ENCODE results near the gene RIN2.

GRCh38 chr20:19794941-19795340, 36.9 kb downstream of the RIN2 start:
- TF ChIP-seq CTCF (IDR thresholded peaks at IDR 0.05; ENCODE audit: low read depth, low read length, missing input control) (no peak), RAD21 (IDR thresholded peaks at IDR 0.05) (peak; percentile 18 to 63), EGR1 (IDR thresholded peaks at IDR 0.05; ENCODE audit: low read depth in 2 of 2) (no peak), ATF3 (IDR thresholded peaks at IDR 0.05) (no peak), MAX (IDR thresholded peaks at IDR 0.05) (peak; percentile 11), SP1 (IDR thresholded peaks at IDR 0.05) (peak; percentile 52), YY1 (IDR thresholded peaks at IDR 0.05) (no peak), RXRA (IDR thresholded peaks at IDR 0.05) (peak; percentile 85 to 90), TAF1 (conservative IDR thresholded peaks at IDR 0.05) (no peak), REST (IDR thresholded peaks at IDR 0.05) (no peak)

Measured in liver (tissue), 3 donors.